Ascending aorta (tissue), 2 donors: ENCODE results near the gene TTLL10. TPM values are rescaled to one million over a fixed set of nuclear protein-coding genes. Genes with fewer than 3 reads are reported as not detected.

ENCODE experiments used
- DNase-seq, 2 donors: peaks; one replicate each; pipeline ENCODE4 v3.0.0-alpha.2; 2019; ENCODE audit warnings: low spot score in 2 of 2
- H3K27ac ChIP-seq, 2 donors: fragments of 200-600 bp; sonication (generic); one replicate each; pipeline ENCODE4 v1.5.1; 2016 to 2017; ENCODE audit warnings: mild to moderate bottlenecking in 1 of 2
- H3K27me3 ChIP-seq: fragments of 200-600 bp; sonication (generic); one replicate; pipeline ENCODE4 v1.5.1; 2017
- H3K36me3 ChIP-seq, 2 donors: fragments of 200-600 bp; sonication (generic); one replicate each; pipeline ENCODE4 v1.5.1; 2016
- H3K4me1 ChIP-seq, 2 donors: fragments of 200-600 bp; sonication (generic); one replicate each; pipeline ENCODE4 v1.5.1; 2016 to 2017; ENCODE audit warnings: mild to moderate bottlenecking in 1 of 2
- H3K4me3 ChIP-seq, 2 donors: fragments of 200-600 bp; sonication (generic); one replicate each; pipeline ENCODE4 v1.5.1; 2016 to 2017; ENCODE audit warnings: mild to moderate bottlenecking in 1 of 2
- H3K9me3 ChIP-seq, 2 donors: fragments of 200-600 bp; sonication (generic); one replicate each; pipeline ENCODE4 v1.5.1; 2016
- intact Hi-C: fragments of 100-400 bp; cut with DNase I; formaldehyde crosslinking; loops from one replicate; pipeline ENCODE4 v1.15.1; 2023
- total RNA-seq: library from RNA; depleted of rRNA; stranded (reverse); fragments of >200 nt; gene quantifications from one replicate; pipeline ENCODE4 v1.1.0, GENCODE V29; 2016
- TF ChIP-seq, protein P1 (sequence below), 3 experiments: fragments of 200-600 bp in 2 of 3; fragments of 450-650 bp in 1 of 3; sonication (generic) in 2 of 3; IDR thresholded peaks; one replicate each; pipeline ENCODE4 v1.5.1; 2016 to 2019; ENCODE audit warnings: antibody characterized with exemption in 3 of 3, mild to moderate bottlenecking in 1 of 3, moderate library complexity in 1 of 3

The TTLL10 gene
- total RNA-seq, 1 donor from 2014 or later = not detected

GRCh38 chr1:1233567-1233892, 59.9 kb downstream of the TTLL10 start:
- Histone ChIP-seq H3K27me3 (no peaks in the 10 kb centered on the region), H3K4me3 (no peak overlapping the region), H3K4me1 (peaks cover 23% of the 10 kb centered on the region in 2 donors), H3K36me3 (peaks cover under 1 to 6% of the 10 kb centered on the region in 2 donors), H3K27ac (no peak overlapping the region), H3K9me3 (no peaks in the 10 kb centered on the region)
- intact Hi-C loops = loop anchor here (2.0 to 5.0 kb wide), 3 partner anchors 39 to 231 kb away; partner anchors contain the start of genes ACAP3, HES4, PUSL1 and UBE2J2
- TF ChIP-seq, protein P1, sequence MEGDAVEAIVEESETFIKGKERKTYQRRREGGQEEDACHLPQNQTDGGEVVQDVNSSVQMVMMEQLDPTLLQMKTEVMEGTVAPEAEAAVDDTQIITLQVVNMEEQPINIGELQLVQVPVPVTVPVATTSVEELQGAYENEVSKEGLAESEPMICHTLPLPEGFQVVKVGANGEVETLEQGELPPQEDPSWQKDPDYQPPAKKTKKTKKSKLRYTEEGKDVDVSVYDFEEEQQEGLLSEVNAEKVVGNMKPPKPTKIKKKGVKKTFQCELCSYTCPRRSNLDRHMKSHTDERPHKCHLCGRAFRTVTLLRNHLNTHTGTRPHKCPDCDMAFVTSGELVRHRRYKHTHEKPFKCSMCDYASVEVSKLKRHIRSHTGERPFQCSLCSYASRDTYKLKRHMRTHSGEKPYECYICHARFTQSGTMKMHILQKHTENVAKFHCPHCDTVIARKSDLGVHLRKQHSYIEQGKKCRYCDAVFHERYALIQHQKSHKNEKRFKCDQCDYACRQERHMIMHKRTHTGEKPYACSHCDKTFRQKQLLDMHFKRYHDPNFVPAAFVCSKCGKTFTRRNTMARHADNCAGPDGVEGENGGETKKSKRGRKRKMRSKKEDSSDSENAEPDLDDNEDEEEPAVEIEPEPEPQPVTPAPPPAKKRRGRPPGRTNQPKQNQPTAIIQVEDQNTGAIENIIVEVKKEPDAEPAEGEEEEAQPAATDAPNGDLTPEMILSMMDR (IDR thresholded peaks at IDR 0.05) = no peak
- no peak for DNase-seq

GRCh38 chr1:1234180-1234808, 60.6 kb downstream of the TTLL10 start:
- H3K4me3 ChIP-seq = no peak overlapping the region
- H3K9me3 ChIP-seq = no peaks in the 10 kb centered on the region
- intact Hi-C loops = loop anchor here (5.0 kb wide), 2 partner anchors 73 to 232 kb away; partner anchors contain the start of genes ACAP3, HES4 and PUSL1
- peaks cover 23% of the 10 kb centered on the region in 2 donors for H3K4me1 ChIP-seq
- TF ChIP-seq, protein P1 (IDR thresholded peaks at IDR 0.05) = no peak
- no peaks in the 10 kb centered on the region for H3K36me3 ChIP-seq
- H3K27me3 ChIP-seq = no peaks in the 10 kb centered on the region
- H3K27ac ChIP-seq = no peak overlapping the region
- DNase-seq = no peak

GRCh38 chr1:1235016-1235744, 61.5 kb downstream of the TTLL10 start:
- no peak overlapping the region for H3K4me3 ChIP-seq
- intact Hi-C loops = no loop called here
- TF ChIP-seq, protein P1 (IDR thresholded peaks at IDR 0.05) = no peak
- H3K4me1 ChIP-seq = peaks cover 14% of the 10 kb centered on the region in 2 donors
- no peak overlapping the region for H3K27ac ChIP-seq
- no peaks in the 10 kb centered on the region for H3K27me3 ChIP-seq
- DNase-seq = no peak
- H3K9me3 ChIP-seq = no peaks in the 10 kb centered on the region
- no peaks in the 10 kb centered on the region for H3K36me3 ChIP-seq

DNA sequence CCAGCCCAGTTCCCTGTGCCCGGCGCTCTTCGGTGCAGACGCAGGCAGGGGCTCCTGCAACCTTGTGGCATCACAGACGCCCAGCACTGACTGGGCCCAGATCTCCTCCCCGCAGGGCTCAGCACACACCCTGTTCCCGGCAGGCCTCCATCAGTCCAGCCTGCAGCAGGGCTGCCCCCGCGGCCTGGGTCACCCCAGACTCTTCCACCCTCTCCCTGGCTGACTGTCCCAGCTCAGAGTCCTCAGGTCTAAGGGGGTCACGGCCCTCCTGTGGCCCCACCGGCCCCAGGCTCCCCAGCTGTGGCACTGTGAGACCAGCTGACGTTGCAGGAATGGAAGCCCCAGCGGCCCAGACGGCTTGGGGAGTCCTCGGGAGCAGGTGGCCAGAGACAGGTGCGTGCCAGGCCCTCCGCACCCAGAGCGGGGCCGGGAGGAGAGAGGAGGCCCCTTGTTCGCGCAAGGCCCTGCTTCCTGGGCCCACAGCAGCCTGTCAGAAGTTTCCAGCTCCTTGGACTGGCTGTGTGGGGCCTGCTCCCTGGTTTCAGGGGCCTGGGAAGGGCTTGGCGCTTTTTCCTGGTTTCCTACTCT, 62.6 kb downstream of the TTLL10 start:
- TF ChIP-seq, protein P1 (IDR thresholded peaks at IDR 0.05) = no peak
- intact Hi-C loops = no loop called here
- no peak for DNase-seq
- no peak overlapping the region for H3K4me3 ChIP-seq
- no peaks in the 10 kb centered on the region for H3K9me3 ChIP-seq
- H3K27me3 ChIP-seq = no peaks in the 10 kb centered on the region
- peaks cover 7 to 8% of the 10 kb centered on the region in 2 donors for H3K4me1 ChIP-seq
- H3K36me3 ChIP-seq = no peaks in the 10 kb centered on the region
- H3K27ac ChIP-seq = no peak overlapping the region

DNA sequence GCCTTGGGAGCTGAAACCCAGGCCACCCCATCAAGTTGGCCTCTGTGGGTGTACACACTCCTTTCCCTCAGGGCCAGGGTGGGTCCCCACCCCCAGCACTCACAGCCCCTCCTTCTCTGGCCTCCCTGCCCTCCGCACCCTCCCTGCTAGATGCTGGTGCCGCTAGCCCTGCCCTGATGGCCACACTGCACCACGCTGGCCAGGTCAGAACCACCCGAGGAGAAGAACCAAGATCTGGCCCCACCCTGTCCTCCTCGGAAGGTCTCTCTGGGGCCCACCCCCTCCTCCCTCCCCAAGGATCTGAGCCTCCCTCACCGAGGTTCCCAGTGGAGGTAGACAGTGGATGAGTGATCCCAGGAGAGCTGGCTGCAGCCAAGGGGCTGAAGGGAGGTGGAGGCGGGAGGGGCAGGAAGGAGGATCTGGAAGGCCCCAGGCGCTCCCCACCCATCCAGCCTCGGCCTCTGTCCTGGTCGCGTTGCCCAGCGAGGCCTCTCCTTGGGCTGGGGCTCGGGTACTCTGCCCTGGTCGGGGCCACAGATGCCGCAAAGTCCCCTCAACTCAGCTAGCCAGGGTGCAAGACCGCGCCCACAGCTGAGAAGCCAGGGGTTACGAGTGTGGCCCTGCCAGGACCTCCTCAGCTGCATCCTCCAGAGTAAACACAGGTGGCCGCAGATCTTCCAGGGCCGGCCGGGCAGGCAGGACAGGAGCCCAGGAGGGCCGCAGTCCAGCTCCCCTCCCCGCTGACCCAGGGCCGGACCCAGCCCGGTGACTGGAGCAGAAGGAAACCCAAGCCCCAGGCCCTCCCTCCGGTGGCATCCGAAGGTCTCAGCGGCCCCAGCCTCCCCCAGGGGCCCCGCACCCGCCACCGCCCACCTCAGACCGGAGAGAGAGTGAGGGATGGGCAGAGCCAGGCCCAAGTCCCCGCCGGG, 63.5 kb downstream of the TTLL10 start:
- TF ChIP-seq, protein P1 (IDR thresholded peaks at IDR 0.05) = no peak
- Histone ChIP-seq H3K9me3 (no peaks in the 10 kb centered on the region), H3K27me3 (no peaks in the 10 kb centered on the region), H3K4me3 (no peak overlapping the region), H3K27ac (no peak overlapping the region), H3K4me1 (peaks cover 7 to 8% of the 10 kb centered on the region in 2 donors), H3K36me3 (no peaks in the 10 kb centered on the region)
- intact Hi-C loops = no loop called here
- no peak for DNase-seq
